HPDE6-E6E7 (cell line): ENCODE data around the gene XRN1.
"Not testable (repeated sequence)": the region's sequence is repeated elsewhere in the genome, so short reads cannot be mapped to it uniquely, and the experiment has no call there.

Experiments used
- DNase-seq: peaks from one replicate; pipeline ENCODE4 v3.0.0; 2011; ENCODE audit warnings: missing footprints; ENCODE audit errors: extremely low spot score

The XRN1 gene, protein sequence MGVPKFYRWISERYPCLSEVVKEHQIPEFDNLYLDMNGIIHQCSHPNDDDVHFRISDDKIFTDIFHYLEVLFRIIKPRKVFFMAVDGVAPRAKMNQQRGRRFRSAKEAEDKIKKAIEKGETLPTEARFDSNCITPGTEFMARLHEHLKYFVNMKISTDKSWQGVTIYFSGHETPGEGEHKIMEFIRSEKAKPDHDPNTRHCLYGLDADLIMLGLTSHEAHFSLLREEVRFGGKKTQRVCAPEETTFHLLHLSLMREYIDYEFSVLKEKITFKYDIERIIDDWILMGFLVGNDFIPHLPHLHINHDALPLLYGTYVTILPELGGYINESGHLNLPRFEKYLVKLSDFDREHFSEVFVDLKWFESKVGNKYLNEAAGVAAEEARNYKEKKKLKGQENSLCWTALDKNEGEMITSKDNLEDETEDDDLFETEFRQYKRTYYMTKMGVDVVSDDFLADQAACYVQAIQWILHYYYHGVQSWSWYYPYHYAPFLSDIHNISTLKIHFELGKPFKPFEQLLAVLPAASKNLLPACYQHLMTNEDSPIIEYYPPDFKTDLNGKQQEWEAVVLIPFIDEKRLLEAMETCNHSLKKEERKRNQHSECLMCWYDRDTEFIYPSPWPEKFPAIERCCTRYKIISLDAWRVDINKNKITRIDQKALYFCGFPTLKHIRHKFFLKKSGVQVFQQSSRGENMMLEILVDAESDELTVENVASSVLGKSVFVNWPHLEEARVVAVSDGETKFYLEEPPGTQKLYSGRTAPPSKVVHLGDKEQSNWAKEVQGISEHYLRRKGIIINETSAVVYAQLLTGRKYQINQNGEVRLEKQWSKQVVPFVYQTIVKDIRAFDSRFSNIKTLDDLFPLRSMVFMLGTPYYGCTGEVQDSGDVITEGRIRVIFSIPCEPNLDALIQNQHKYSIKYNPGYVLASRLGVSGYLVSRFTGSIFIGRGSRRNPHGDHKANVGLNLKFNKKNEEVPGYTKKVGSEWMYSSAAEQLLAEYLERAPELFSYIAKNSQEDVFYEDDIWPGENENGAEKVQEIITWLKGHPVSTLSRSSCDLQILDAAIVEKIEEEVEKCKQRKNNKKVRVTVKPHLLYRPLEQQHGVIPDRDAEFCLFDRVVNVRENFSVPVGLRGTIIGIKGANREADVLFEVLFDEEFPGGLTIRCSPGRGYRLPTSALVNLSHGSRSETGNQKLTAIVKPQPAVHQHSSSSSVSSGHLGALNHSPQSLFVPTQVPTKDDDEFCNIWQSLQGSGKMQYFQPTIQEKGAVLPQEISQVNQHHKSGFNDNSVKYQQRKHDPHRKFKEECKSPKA (N-terminal part only)

GRCh38 chr3:142447852-142448823 is at the start of gene XRN1:
Gene XRN1 (minus strand): TSS chr3:142448037. CDS start chr3:142447944, 93 bp downstream.
- peak; percentile 96 for DNase-seq

- DNase-seq: no peak
Measured at GRCh38 chr3:142495103-142495502, 47.3 kb upstream of the XRN1 start.

DNA sequence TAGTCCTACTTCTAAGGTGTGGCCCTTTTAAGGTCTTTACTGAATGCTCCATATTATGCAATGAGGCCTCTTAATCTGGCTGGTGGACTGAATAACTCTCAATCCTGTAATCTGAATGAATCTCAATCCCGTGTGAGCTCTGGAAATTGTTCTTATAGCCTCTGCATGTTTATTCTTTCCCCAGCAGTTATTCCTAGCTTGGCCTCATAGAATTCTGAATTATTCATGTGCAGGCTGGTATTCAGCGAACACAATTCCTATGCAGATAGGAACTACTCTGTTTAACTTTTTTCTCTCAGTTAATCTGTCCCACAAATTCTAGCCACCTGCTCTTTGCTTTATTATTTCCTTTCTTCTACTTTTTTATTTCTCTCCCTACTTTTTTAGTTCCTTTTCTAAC is 44.3 kb upstream of the XRN1 start:
- no peak for DNase-seq

DNA sequence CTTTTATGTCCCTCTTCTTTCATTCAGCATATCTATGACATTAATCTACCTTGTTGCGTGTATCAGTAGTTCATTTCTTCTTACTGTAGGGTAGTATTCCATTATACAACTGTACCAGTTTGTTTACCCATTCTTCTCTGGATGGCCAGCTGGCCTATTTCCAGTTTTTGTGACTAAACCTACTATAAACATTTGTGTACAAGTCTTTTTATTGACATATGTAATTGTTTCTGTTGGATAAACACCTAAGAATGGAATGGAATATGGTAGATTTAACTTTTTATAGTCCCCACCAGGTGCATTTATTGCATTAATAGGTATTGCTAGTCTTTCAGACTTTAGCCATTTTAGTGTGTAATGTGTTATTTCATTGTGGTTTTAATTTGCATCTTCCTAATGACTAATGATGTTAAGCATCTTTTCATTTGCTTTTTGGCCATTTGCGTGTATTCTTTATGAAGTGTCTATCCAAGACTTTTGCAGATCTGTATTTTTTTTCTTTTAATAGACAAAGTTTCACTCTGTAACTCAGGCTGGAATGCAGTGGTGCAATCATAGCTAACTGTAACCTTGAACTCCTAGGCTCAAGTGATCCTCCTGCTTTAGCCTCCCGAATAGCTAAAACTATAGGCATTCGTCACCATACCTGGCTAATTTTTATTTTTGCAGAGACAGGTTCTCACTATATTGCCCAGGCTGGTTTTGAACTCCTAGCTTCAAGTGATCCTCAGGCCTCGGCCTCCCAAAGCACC is 41.9 kb upstream of the XRN1 start:
- DNase-seq: no peak

DNA sequence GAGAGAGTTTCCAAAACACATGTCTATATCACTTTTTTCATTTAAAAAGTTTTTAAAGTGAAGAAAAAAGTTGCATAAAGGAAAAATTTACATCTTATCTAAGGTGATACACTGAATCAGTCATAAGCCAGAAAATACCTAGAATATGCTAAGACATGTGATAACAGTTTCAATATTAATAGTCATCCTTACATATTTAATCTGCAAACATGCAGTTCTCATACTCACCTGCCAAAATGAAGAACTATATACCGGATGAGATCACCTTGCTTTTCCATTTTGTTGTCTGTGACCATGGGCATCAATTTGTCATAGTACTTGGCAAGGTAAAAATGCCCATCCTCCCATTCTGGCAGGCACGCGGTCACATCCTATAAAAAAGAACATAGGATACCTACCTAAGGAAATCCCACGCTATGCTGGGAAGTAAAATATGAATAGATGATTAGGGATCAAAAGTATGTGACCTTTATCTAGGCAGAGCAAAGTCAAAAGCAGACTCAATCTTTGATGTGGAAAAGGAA is 37.1 kb upstream of the XRN1 start:
- DNase-seq: no peak

- DNase-seq: no peak
Measured at GRCh38 chr3:142481196-142481595, 33.4 kb upstream of the XRN1 start.

DNA sequence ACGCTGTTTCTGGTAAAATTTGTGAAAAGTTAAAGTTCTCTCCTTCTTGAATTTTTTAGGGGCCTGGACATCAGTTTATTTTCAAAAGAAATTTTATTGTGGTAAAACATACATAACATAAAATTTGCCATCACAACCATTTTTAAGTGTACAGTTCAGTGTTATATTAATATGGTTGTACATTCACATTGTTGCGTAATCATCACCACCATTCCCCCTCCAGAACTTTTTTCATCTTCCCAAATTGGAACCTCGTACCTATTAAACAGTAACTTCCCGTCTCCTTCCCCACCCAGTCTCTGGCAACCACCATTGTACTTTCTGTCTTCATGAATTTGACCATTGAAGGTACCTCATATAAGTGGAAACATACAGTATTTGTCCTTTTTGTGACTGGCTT is 23.0 kb upstream of the XRN1 start:
- no peak for DNase-seq

GRCh38 chr3:142468456-142468855 is 20.6 kb upstream of the XRN1 start:
- no peak for DNase-seq

GRCh38 chr3:142467768-142468167 is 19.9 kb upstream of the XRN1 start:
- no peak for DNase-seq

DNA sequence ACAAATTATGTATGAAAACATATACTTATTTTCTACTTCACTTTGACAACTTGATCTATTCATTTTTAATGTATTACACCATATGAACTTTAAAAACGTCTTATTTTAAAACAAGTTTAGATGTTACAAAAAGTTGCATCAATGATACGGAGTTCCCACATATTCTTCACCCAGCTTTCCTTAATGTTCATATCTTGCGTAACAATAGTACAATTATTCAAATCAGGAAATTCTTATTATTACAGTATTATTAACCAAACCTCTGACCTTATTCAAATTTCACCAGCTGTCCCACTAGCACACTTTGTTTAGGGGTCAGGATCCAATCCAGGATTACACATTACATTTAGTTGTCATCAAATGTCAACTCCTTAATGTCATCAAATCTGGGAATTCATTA is 12.9 kb upstream of the XRN1 start:
- no peak for DNase-seq

GRCh38 chr3:142459929-142460328 is 12.1 kb upstream of the XRN1 start:
- no peak for DNase-seq

DNA sequence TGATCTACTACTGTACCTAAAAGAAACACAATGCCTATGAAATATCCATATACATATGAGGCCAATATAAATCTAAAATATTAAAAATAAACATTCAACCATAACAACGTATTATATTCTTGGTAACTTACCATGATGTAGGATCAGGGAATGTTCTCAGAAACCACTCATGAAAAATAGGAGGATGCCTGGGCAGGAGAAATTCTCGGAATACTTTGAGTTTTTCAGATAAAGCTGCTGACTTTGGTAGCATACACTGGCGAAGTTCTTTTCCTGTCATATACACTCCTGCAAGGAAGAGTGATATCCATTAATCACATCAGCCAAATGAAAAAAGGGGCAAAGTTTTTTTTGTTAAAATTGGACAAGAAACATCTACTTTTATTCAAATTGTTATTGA is 11.3 kb upstream of the XRN1 start:
- DNase-seq: no peak

- peak; percentile 9 for DNase-seq
Measured at GRCh38 chr3:142450881-142451280, 3.0 kb upstream of the XRN1 start.

- DNase-seq: no peak
Measured at GRCh38 chr3:142450189-142450588, 2.4 kb upstream of the XRN1 start.

DNA sequence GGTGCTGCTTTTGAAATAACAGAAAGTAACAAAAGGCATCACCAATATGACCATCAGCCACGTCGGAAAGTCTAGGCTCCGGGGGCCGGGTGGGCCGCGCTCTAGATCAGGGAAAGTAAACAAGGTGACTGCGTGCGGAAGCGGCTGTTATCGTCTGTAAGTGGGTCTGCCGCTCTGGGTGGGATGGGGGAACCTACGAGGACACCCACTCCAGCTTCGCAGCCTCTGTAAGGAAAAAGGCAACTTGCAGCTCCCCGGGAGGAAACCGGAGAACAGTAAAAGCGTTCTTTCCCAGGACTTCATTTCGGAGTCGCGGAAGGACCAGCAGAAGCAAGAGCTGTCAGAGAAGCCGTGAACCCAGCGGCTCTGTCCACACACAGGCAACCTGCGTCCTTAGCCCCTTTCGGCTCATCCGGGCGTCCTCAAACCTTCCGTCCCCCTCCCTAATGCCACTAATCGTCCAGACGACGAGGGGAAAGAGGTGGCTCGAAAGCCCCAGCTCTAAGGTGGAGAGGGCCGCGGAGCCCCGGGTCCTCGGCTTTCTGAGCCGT is 461 bp downstream of the XRN1 start:
- DNase-seq: peak; percentile 14

DNA sequence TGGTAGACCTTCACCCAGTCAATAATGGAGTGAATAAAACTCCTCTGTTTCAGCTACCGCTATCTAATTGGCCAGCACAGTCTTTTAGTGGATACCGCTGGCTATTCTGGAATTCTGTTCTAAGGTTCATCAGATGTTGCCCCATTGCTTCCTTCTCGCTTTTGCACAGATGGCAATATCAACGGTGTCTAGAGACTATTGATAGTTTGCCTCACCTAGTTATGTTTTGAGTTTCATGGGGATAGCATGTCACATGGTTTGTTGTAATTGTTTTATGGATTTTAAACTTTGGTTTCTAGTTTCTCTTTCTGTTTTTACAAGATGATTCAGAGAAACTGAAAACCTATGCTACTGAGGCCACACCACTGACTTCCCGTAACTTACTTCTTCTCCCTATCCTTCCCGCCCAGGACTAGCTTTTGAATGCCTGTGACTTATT is 2.0 kb downstream of the XRN1 start:
- peak; percentile 16 for DNase-seq

DNA sequence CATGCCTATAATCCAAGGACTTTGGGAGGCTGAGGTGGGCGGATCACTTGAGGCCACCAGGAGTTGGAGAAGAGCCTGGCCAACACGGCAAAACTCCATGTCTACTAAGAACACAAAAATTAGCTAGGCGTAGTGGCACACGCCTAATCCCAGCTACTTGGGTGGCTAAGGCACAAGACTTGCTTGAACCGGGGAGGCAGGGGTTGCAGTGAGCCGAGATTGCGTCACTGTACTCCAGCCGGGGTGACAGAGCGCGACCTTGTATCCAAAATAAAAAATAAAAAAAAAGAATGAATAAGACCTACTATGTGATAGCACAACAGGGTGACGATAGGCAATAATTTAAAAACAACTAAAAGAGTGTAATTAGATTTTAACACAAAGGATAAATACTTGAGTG is 3.5 kb downstream of the XRN1 start:
- no peak for DNase-seq

DNA sequence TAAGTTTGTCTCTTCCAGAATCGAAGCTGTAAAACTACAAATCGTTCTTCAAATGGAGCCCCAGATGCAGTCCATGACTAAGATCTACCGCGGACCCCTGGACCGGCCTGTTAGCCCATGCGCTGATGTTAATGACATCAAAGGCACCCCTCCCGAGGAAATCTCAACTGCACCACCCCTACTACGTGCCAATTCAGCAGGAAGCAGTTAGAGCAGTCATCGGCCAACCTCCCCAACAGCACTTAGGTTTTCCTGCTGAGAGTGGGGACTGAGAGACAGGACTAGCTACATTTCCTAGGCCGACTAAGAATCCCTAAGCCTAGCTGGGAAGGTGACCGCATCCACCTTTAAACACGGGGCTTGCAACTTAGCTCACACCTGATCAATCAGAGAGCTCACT is 4.8 kb downstream of the XRN1 start:
- DNase-seq: not testable (repeated sequence)

- not testable (repeated sequence) for DNase-seq
Measured at GRCh38 chr3:142439499-142440220, 8.2 kb downstream of the XRN1 start.
